ENCODE results near the gene SORCS3. TPM values are rescaled to one million over a fixed set of nuclear protein-coding genes. Genes with fewer than 3 reads are reported as not detected.
A peak's percentile ranks its signal among the peaks of the same experiment; 100 is the strongest.

SORCS3 gene
- polyA plus RNA-seq, 3 donors = not detected

DNA sequence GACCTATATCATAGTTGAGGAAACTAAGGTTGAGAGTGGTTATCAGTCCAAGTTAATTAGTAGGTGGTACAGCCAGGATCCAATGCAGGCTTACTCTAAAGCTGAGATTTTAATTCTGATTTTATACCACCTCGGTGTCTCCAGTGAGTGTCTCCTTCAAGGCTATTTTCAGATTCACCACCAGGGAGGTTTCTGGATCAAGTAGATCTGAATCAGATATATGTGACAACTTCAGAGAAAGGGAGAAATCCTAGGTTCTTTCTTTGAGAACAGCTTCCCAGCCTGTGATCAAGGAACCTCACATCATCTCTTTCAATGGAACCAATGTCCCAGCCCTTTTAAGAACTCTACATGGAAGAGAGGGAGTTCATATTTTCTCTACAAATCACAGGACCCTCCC, 429.2 kb downstream of the SORCS3 start:
- Mint-ChIP-seq H3K9me3 (no peaks in the 10 kb centered on the region), H3K36me3 (no peaks in the 10 kb centered on the region), H3K27me3 (ENCODE audit: low read depth in 3 of 3) (peaks cover 0 to 2% (median 0%) of the 10 kb centered on the region in 3 donors), H3K4me3 (no peak overlapping the region), H3K27ac (no peak overlapping the region), H3K4me1 (no peaks in the 10 kb centered on the region)
- TF ChIP-seq, protein P1, sequence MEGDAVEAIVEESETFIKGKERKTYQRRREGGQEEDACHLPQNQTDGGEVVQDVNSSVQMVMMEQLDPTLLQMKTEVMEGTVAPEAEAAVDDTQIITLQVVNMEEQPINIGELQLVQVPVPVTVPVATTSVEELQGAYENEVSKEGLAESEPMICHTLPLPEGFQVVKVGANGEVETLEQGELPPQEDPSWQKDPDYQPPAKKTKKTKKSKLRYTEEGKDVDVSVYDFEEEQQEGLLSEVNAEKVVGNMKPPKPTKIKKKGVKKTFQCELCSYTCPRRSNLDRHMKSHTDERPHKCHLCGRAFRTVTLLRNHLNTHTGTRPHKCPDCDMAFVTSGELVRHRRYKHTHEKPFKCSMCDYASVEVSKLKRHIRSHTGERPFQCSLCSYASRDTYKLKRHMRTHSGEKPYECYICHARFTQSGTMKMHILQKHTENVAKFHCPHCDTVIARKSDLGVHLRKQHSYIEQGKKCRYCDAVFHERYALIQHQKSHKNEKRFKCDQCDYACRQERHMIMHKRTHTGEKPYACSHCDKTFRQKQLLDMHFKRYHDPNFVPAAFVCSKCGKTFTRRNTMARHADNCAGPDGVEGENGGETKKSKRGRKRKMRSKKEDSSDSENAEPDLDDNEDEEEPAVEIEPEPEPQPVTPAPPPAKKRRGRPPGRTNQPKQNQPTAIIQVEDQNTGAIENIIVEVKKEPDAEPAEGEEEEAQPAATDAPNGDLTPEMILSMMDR (IDR thresholded peaks at IDR 0.05) = no peak
- no CpG with 5 or more reads among the region's 1 CpG for WGBS (ENCODE audit: insufficient coverage)
- Histone ChIP-seq H3K27ac (ENCODE audit: low read depth in 1 of 2, low read length in 2 of 2) (no peak overlapping the region), H3K36me3 (replicated peaks in 1 of 2; ENCODE audit: control insufficient read depth in 1 of 2, insufficient read depth in 2 of 2, low read length in 2 of 2) (no peaks in the 10 kb centered on the region), H3K4me2 (replicated peaks; ENCODE audit: extremely low read depth, low read length, poor library complexity, severe bottlenecking) (no peak overlapping the region), H4K20me1 (ENCODE audit: insufficient read depth, low read length) (no peaks in the 10 kb centered on the region), H3K9ac (ENCODE audit: insufficient read depth, low read length, poor library complexity, severe bottlenecking) (no peak overlapping the region), H3K79me2 (ENCODE audit: insufficient read depth, low read length) (no peaks in the 10 kb centered on the region), H3K27me3 (ENCODE audit: control insufficient read depth in 2 of 2, insufficient read depth in 2 of 2, low read length in 2 of 2) (no peaks in the 10 kb centered on the region), H3K9me3 (replicated peaks in 1 of 2; ENCODE audit: control insufficient read depth in 1 of 2, insufficient read depth in 1 of 2, low read length in 2 of 2) (no peaks in the 10 kb centered on the region), H3K4me1 (ENCODE audit: control insufficient read depth in 1 of 2, insufficient read depth in 2 of 2, low read length in 2 of 2) (no peaks in the 10 kb centered on the region), H2AFZ (ENCODE audit: insufficient read depth, low read depth, low read length, poor library complexity, severe bottlenecking) (no peak overlapping the region), H3K4me3 (replicated peaks in 1 of 3; ENCODE audit: low read depth in 2 of 3, low read length in 3 of 3) (no peak overlapping the region)
- no peak for DNase-seq
- intact Hi-C loops (cut with micrococcal nuclease) = no loop called here

DNA sequence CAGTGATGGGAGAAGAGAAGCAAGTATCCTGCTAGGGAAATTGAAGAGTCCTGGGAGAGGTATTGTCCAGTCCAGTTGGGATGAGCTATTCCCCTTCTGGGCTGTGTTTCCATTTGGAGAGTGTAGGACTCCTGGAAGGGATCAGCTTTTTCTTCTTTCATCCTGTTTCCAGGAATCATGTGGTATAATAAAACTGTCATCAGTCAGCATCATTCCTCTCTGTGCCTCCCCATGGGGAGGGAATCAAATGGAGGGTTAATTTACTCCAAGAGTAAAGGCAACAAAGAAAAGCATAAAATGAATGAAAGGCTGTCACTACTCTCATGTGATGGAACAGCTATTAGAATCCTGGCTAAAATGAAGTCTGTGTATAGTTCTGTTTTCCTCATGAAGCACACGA, 429.9 kb downstream of the SORCS3 start:
- Histone ChIP-seq H4K20me1 (ENCODE audit: insufficient read depth, low read length) (no peaks in the 10 kb centered on the region), H3K4me2 (replicated peaks; ENCODE audit: extremely low read depth, low read length, poor library complexity, severe bottlenecking) (no peak overlapping the region), H3K27ac (ENCODE audit: low read depth in 1 of 2, low read length in 2 of 2) (no peak overlapping the region), H3K79me2 (ENCODE audit: insufficient read depth, low read length) (no peaks in the 10 kb centered on the region), H3K9me3 (replicated peaks in 1 of 2; ENCODE audit: control insufficient read depth in 1 of 2, insufficient read depth in 1 of 2, low read length in 2 of 2) (no peaks in the 10 kb centered on the region), H3K9ac (ENCODE audit: insufficient read depth, low read length, poor library complexity, severe bottlenecking) (no peak overlapping the region), H3K27me3 (ENCODE audit: control insufficient read depth in 2 of 2, insufficient read depth in 2 of 2, low read length in 2 of 2) (no peaks in the 10 kb centered on the region), H2AFZ (ENCODE audit: insufficient read depth, low read depth, low read length, poor library complexity, severe bottlenecking) (no peak overlapping the region), H3K4me3 (replicated peaks in 1 of 3; ENCODE audit: low read depth in 2 of 3, low read length in 3 of 3) (no peak overlapping the region), H3K4me1 (ENCODE audit: control insufficient read depth in 1 of 2, insufficient read depth in 2 of 2, low read length in 2 of 2) (no peaks in the 10 kb centered on the region), H3K36me3 (replicated peaks in 1 of 2; ENCODE audit: control insufficient read depth in 1 of 2, insufficient read depth in 2 of 2, low read length in 2 of 2) (no peaks in the 10 kb centered on the region)
- Mint-ChIP-seq H3K27me3 (ENCODE audit: low read depth in 3 of 3) (peaks cover 0 to 2% (median 0%) of the 10 kb centered on the region in 3 donors), H3K27ac (peak overlapping the region in 1 of 7 donors; percentile 51), H3K36me3 (no peaks in the 10 kb centered on the region), H3K4me1 (no peaks in the 10 kb centered on the region), H3K4me3 (no peak overlapping the region), H3K9me3 (no peaks in the 10 kb centered on the region)
- 42% methylated on average over 1 of the region's 1 CpG for WGBS (ENCODE audit: insufficient coverage)
- intact Hi-C loops (cut with micrococcal nuclease) = no loop called here
- no peak for DNase-seq
- TF ChIP-seq, protein P1 (IDR thresholded peaks at IDR 0.05) = no peak
